Cerebellar nuclear complex (tissue), 1 donor: ENCODE results near the gene MYBBP1A.
"Not testable (repeated sequence)": the region's sequence is repeated elsewhere in the genome, so short reads cannot be mapped to it uniquely, and the experiment has no call there.

Source experiments
- DNase-seq, 2 experiments: peaks; one replicate each; lab custom pipeline; 2025; lab: John Stamatoyannopoulos, UW

MYBBP1A gene

DNA sequence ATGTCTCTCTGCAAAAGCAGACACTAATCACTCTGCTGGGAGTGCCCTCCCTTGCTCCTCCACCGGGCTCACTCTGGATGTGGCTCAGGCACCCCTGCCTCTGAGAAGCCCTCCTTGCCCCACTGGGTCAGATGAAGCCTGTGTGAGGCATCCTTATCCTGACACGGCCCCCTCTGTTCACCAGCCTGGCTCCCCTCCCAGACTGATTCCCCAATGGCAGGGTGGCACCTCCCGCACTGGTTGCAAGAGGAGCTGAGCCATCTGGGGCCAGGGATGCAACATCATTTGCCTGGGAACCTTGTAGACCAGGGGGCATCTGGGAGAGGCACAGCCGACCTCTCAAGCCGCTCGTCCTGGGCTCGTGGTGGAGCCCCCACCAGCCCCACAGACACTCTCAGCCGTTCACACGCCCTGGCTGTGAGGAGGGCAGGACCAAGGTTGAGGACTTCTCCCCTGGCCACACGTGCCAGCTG is 35.8 kb upstream of the MYBBP1A start:
- DNase-seq = no peak

DNA sequence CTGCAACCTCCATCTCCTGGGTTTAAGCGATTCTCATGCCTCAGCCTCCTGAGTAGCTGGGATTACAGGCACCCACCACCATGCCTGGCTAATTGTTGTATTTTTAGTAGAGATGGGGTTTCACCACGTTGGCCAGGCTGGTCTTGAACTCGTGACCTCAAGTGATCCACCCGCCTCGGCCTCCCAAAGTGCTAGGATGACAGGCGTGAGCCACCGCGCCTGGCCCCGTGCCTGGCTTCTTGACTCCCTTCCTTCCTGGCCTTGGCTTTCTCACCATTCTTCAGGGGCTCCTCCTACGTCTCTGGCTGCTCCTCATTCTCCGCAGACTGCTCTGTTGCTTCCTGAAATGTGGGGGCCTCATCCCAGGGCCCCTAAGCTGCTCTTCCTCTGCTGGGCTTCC is 34.9 kb upstream of the MYBBP1A start:
- DNase-seq = not testable (repeated sequence)

DNA sequence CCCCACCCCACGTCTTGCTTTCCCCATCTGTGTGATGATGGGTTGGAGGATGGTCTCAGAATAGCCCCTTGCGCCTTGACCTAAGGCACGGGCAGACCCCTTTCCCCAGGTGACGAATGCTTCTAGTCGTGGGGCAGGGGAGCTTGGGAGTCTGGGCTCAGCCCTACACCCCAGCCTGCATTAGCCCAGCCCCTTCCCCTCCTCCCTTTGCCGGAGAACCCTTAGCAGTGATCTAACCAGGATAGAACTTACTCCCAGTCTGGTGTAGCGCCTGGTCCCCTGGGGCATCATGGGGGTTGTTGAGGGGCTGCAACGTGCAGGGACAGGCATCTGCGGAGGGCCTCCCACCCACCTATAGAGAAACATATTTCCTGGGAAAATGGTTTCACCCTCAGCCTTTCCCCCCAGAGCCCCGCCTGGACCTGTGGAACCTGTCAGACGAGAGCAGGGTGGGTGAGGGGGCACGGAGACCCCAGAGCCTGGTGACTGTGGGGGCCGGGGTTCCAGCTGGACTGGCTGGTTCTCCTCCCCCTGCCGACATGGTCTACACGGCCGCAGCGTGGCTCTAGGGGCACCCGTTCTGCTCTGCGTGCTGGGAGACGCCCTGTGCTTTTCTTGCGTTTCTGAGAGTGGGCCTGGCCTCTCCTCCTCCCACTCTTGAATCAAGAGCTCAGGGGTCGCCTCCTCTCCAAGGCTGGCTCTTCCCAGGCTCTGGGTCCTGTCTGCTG is 33.9 kb upstream of the MYBBP1A start:
- DNase-seq = no peak

DNA sequence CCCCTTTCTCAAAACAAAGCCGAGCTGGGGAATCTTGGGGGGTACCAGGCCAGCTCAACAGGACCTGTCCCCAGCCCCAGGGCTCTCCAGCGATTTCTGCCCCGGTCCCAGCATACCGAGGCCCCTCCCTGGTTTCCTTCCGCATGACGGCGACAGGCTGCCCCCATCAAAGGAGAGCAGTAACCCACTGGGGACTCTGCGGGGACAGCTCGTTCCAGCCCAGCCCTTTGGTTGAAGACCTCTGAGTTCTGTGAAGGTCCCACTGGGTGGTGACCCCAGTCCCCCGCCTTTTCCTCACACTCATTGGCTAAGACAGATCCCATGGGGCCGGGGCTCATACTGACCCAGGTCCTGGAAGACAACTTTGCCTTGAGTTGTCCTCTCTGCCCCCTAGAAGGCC is 33.2 kb upstream of the MYBBP1A start:
- no peak for DNase-seq

DNA sequence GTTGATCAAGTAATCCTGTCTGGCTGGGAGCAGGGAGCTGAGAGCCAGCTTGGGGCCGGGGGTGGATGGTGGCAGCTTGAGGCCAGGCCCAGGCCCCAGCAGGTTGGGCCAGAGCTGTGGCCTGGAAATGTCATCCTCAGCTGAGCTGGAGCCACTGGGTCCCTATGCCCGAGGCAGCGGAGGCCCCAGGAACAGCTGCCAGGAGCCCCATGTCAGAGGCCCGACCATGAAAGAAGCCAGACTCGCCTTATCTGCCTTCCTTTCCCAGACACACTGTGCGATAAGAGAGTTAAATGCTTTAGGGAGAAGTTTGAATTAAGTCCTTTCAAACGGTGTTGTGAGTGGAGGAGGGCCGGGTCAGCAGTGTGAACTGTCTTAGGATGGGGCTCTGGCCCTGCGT is 32.6 kb upstream of the MYBBP1A start:
- no peak for DNase-seq

DNA sequence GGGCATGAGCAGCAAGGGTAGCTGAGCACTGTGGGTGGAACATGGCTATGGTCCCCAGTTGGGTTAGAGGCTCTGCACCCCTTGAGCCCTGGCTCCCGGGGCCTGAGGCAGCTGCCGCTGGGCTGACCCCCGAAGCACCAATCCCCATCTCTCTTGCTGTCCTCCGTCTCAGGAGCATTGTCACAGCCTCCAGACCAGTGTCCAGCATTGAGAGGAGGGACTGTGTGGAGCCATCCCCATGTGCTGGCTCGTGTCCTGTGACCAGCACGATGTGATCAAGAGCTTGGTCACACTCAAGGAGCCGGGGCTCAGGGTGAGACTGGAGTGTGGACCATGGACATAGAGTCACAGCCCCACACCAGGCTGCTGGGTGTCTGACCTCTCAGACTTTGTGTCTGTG is 32.0 kb upstream of the MYBBP1A start:
- no peak for DNase-seq

DNA sequence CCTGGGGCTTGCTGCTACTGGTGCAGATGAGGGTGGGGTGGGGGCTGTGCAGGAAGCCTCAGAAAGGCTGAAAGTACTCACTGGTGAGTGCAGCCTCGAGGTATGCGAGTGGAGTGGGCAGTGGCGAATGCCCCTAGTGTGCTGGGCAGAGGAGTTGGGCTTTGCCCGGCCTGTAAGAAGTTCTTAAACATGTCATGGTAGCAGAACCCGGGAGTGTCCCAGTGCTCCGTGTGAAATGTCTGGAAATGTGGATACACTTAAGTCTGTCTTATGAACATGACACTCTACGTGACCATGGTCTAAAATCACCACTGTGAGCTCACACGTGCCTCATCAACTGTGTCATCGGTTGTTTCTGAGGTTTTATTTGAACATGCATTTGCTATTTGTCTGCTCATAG is 30.9 kb upstream of the MYBBP1A start:
- no peak for DNase-seq

DNA sequence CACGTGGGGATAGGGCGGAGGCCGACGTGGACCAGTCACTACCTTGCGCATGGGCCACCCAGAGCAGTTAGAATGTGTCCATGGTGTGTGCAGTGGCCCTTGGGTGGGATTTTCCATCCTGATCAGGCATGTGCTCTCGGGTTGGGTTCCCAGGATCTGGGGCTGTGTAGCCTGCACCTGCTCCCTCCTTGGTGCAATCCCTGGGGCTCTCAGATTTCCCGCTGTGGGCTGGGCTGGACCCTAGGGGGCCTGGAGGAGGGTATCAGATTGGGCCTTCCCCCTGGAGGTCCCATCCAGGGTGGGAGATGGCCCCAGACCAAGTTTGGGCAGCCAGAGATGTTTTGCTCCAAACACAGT is 30.4 kb upstream of the MYBBP1A start:
- DNase-seq = no peak

DNA sequence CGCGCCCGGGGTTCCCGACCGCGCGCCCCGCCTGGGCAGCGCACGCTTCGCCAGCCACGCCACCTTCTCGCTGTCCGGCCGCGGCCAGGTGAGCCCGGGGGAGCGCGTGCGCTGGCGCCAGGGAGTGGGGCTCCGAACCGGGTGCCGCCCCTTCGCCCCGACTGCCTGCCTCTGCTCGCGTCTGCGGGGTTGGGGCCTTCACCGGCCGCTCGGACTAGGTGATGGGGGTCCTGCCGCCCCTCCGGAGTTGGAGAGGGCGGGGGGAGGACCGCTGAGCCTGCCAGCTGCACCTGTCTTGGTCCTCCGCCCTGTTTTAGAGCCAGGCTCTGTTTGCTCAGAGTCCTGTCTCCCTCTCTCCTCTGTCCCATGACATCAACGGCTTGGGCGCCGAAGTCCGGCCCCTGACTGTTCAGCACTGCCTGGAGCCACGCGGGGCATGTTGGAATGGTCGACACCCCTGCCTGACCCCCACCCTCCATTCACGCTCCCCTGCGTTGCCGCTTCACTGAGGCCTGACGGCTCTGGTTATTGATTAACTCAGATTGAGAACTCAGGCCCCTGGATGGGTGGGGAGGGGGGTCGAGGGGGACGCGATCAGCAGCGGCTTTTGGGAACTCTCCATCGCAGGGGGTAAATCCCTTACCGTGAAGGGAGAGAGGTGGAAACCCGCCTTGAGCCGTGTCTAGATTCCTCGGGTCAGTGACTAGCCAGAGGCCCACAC is 29.9 kb upstream of the MYBBP1A start:
- no peak for DNase-seq

DNA sequence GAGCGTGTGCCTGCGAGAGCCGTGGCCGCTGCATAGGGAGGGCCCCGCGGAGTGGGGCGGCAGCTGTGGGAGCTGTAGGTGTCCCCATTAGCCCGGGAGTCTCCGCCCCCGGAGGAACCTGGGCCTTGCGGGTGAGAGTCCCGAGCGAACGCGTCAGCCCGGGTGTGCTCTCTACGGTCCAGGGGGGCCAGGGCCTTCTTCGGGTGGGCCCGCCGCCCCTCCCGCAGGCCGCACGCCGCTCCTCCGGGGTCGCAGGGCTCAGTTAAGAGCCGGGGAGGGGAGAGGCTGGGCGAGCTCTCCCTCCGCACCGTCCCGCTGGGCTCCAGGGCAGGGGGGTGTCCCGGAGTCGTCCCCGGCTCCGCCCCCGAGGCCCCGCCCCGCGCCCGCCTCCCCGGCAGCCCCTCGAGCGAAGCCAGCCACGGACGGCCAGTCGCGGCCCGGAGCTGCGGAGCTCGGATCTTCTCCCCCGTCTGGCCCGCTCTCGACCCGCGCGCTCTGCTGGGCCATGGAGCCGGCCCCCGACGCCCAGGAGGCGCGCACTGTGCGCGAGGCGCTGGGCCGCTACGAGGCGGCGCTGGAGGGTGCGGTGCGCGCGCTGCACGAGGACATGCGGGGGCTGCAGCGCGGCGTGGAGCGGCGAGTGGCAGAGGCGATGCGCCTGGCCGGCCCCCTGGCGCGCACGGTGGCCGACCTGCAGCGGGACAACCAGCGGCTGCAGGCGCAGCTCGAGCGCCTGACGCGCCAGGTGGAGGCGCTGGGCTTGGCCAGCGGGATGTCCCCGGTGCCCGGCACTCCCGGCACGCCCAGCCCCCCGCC is 29.1 kb upstream of the MYBBP1A start, which contains the start of gene SMTNL2:
TSS of gene SMTNL2 (plus strand) at position 429 of the 816 bp plus-strand sequence. CDS start at position 506, 77 bp downstream.
- DNase-seq = no peak

DNA sequence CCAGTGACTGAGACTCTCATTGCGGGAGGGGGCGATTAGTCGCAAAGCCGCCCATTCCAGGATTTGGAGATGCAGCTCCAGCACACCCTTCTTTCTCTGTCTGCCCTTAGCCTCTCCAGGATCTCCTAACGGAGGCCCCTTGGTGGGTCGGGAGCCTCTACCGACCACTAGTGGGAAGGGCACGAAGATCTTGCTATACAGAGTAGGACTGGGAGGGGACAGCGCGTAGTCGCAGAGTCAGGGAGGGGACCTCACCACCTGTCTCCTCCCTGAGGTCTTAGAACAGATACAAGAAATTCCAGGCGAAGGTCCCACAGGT is 28.6 kb upstream of the MYBBP1A start:
- DNase-seq = no peak

DNA sequence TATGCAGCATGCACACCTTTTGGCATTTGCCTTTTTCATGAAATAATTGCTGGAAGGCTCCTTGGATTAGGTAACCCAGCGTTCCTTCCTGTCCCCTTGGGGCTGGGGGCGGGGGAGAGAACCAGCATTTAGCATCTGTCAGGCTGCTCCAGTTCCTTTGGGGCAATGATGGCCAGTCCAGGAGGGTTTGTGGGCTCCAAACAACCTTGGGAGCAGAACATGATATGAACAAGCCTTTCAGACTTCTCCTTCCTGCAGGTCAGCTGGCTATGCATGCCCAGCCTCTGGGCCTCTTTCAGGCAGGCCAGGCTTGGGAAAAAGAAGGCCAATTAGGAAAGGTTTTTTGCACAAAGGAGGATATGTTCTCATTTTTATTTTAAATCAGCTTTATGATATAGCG is 28.0 kb upstream of the MYBBP1A start:
- DNase-seq = no peak

DNA sequence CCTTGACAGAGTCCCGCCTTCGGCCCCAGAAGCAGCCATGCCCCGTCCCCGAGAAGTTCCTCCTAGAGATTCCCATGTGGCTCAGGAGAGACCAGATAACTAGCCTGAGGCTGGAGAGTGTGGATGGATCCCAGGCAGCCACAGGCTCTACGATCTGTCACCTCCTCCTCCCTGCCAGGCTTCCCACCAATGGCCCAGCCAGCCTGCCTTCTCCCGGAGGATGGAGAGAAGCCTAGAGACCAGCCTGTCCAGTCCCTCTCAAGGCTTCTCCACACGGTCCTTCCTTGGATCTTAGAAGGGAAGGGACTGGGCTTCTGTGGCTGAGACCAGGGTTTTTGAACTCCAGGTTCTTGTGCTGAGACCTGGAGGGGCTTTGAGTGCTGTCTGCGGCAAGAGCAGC is 27.5 kb upstream of the MYBBP1A start:
- no peak for DNase-seq

DNA sequence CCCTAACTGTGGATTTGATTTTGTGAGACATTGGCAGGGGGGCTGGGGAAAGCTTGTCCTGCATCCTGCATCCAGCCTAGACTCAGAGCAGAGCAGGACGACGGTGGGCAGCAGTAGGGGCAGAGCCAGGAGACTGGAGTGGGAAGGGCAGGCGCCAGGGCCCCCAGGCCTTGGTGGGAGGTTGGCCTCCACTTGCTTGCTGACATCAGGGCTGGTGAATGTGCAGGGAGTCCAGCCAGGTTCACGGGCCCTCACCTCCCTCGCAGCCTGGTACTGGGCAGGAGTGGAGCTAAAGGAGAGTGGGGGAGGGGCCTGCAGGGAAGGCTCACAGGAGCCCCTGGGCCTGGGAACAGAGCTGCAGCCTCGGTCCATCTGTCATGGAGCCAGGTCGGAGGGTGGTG is 26.9 kb upstream of the MYBBP1A start:
- no peak for DNase-seq

DNA sequence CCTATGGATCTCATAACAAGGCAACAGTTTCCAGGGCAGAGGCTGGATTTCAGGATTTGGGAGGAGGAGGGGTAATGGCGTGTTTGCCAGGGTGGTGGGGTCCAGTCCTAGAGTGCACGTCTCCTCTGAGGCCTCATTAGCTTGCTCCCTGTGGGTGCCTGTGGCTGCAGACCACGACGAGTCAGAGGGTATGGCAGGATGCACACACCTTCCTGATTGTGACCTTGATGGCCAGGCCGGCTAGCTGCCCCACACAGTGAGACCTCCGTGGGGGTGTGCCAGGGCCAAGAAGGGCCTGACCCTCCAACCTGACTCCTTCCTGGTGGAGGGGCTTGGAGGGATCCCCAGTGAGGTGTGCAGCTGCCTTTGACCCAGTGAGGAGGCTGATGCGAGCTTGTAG is 25.1 kb upstream of the MYBBP1A start:
- DNase-seq = no peak

DNA sequence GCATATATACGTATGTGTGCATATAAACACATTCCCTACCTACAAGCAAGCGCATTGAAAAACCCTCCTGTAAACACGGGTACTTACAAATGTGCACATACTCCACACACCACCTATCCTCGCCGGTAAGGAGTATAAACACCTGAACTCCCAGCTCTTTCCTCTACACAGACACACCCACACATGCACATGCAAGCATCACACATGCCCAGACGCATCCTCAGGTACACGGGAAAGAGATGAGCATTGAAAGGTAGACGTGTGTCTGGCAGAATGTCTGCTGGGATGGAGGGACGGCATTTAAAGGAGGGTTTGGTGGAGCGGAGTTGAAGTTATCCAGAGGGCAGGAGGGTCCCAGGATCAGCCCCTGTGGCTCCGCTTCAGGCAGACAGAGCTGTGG is 24.5 kb upstream of the MYBBP1A start:
- no peak for DNase-seq

DNA sequence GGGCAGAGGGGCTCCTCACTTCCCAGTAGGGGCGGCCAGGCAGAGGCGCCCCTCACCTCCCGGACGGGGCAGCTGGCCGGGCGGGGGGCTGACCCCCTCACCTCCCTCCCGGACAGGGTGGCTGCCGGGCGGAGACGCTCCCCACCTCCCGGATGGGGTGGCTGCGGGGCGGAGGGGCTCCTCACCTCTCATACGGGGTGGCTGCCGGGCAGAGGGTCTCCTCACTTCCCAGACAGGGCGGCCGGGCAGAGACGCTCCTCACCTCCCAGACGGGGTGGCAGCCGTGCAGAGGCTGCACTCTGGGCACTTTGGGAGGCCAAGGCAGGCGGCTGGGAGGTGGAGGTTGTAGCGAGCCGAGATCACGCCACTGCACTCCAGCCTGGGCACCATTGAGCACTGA is 23.2 kb upstream of the MYBBP1A start:
- DNase-seq = not testable (repeated sequence)

DNA sequence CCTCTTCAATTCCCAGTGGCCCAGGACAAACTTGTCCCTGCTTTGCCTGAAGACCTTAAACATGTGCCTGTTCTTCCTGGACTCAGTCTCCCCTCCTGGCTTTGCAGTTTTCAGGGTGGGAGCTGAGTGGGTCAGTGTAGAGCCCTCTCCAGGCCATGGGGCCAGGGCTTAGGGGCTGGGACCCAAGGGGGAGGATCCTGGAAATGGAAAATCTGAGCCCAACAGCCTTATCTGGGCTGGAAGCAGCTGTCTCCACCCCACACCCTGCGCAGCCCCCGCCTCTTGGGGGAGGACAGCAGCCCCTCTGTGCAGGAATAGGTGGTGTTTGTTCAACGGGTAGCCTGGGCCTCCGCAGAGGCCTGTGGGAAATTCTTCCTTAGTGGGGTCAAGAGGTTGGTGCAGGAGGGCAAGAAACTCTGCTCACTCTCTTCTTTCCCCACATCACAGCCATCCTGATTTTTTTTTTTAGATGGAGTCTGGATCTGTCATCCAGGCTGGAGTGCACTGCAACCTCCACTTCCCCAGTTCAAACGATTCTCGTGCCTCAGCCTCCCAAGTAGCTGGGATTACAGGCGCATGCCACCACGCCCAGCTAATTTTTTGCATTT is 22.3 kb upstream of the MYBBP1A start:
- DNase-seq = no peak

DNA sequence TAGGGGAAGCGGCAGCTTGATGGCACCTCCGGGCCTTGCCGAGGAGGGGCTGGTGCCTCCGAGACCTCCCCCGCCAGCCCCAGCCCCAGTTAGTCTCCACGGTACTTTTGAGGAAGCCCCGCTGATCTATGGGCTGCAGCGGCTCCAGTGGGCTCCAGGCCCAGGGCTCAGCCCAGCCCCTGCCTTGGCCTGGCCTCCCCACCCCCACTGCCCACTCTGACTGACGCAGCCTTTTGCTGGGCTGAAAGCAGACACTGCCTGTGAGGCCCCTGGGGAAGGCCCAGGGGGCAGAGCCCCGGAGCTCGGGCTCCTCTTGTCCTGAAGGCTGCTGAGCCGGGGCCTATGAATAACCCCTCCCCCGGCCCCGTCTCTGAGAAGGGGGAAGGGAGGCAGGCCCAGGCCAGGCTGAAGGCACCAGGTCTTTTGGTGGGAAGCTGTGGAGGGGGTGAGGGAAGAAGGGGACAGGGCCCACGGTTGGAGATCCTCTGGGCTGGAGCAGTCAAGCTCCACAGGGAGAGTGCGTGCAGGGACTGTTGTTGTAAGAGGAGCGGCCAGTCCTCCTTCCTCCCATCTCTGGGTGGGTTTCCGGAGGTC is 21.6 kb upstream of the MYBBP1A start:
- no peak for DNase-seq

DNA sequence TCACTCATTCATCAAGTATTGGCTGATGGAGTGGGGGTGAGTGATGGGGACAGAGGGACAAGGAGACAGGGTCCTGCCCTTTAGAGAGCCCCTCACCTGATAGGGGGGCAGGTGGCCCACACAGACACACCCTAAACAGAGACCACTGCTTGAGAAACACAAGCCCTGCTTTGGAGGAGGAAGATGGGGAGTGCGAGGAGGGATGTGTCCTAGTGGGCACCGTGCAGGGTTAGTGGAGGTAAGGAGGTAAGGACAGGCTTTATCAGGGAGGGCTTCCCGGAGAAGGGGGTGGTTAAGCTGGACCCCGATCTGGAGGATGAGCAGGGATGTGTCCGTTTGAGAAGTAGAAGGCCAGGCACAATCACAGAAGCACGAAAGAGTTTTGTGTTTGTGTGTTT is 21.0 kb upstream of the MYBBP1A start:
- DNase-seq = no peak

DNA sequence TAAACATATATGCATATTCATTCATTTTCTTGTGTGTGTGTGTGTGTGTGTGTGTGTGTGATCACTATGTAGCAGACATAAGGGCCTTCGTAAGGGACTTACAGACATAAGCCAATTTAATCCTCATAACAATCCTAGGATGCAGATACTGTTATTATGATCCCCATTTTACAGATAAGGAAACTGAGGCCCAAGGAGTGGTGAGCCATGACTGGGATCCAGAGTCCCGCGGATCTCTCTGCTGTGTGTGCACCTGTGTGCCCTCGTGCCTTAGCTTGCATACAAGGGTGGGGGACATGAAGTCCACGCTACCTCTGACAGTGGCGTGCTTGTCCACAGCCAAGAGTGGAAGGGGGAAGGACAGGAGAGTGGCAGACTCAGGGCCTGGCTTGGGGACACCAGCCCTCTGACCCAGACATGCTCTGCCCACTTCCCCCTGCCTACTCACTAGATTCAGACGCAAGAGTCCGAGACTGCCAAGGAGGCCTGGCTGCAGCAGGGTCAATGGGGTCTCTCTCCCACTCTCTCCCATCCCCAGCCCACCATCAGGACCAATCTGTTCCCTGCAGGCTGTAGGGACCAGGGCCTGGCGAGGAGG is 19.4 kb upstream of the MYBBP1A start:
- DNase-seq = no peak

DNA sequence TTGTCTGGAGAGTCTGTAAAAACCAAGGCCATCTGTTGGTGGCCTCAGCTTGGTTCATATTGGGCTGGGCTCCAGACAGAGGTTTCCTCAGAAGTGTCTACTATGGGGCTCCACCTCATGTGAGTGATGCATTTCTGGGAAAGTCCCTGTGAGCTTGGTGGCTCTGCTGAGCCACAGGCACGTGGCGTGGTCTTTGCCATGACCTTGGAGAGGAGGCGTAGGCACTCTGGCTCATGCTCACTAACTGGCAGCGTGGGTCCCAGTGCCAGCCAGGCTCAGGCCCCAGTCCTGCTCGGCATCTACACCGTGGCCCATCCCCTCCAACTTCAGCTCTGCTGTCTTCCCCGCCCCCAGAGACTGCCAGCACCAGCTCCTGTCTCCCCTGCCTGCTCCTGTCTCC is 18.5 kb upstream of the MYBBP1A start:
- DNase-seq = no peak
